Measurements from ENCODE around the gene LTF. TPM values are rescaled to one million over a fixed set of nuclear protein-coding genes. Genes with fewer than 3 reads are reported as not detected.
A peak's percentile ranks its signal among the peaks of the same experiment; 100 is the strongest.

Gene LTF
- total and polyA plus RNA-seq, 4 donors, result 0.36 to 14.7 (median 1.4) TPM

DNA sequence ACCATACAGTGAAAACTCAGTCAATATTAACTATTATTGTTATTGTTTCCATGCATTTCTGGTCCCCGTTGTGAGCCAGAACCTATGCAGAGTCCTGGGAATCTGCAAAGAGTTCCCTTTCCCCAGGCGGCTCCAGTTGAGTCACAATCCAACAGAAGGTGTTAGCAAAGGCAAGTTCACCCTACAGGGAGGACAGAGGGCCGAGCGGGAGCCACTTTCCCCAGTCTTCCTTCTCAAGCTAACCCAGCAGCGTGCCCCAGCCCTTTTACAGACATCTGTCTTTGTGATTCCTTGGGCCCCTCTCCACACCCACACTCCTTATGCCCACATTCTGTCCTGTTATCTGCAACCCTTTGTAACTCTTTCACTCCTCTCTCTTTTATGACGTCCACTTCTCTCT is 13.1 kb upstream of the LTF start:
- H3K27me3 ChIP-seq (ENCODE audit: control insufficient read depth in 4 of 4, insufficient read depth in 4 of 4, low read length in 3 of 4), result no peaks in the 10 kb centered on the region
- no peak overlapping the region for H3K27ac ChIP-seq (ENCODE audit: low read depth in 1 of 2, low read length in 2 of 2)
- no peaks in the 10 kb centered on the region for H3K4me1 ChIP-seq (ENCODE audit: control insufficient read depth in 4 of 4, insufficient read depth in 4 of 4, low read length in 3 of 4)
- DNase-seq (ENCODE audit: low spot score), result no peak
- no peak overlapping the region for H3K4me3 ChIP-seq (ENCODE audit: low read depth in 1 of 3, low read length in 3 of 3)
- no peaks in the 10 kb centered on the region for H3K9me3 ChIP-seq (ENCODE audit: control insufficient read depth in 4 of 4, low read length in 3 of 4)
- WGBS, result 83% methylated on average over 6 of the region's 6 CpGs
- TF ChIP-seq, protein P1, sequence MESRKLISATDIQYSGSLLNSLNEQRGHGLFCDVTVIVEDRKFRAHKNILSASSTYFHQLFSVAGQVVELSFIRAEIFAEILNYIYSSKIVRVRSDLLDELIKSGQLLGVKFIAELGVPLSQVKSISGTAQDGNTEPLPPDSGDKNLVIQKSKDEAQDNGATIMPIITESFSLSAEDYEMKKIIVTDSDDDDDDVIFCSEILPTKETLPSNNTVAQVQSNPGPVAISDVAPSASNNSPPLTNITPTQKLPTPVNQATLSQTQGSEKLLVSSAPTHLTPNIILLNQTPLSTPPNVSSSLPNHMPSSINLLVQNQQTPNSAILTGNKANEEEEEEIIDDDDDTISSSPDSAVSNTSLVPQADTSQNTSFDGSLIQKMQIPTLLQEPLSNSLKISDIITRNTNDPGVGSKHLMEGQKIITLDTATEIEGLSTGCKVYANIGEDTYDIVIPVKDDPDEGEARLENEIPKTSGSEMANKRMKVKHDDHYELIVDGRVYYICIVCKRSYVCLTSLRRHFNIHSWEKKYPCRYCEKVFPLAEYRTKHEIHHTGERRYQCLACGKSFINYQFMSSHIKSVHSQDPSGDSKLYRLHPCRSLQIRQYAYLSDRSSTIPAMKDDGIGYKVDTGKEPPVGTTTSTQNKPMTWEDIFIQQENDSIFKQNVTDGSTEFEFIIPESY (IDR thresholded peaks at IDR 0.05), result no peak
- no peak for TF ChIP-seq EGR1 (IDR thresholded peaks at IDR 0.05; ENCODE audit: low read depth in 2 of 2)
- TF ChIP-seq TAF1 (conservative IDR thresholded peaks at IDR 0.05), result no peak
- no peak for TF ChIP-seq HNF4G (IDR thresholded peaks at IDR 0.05)
- TF ChIP-seq, protein P2, sequence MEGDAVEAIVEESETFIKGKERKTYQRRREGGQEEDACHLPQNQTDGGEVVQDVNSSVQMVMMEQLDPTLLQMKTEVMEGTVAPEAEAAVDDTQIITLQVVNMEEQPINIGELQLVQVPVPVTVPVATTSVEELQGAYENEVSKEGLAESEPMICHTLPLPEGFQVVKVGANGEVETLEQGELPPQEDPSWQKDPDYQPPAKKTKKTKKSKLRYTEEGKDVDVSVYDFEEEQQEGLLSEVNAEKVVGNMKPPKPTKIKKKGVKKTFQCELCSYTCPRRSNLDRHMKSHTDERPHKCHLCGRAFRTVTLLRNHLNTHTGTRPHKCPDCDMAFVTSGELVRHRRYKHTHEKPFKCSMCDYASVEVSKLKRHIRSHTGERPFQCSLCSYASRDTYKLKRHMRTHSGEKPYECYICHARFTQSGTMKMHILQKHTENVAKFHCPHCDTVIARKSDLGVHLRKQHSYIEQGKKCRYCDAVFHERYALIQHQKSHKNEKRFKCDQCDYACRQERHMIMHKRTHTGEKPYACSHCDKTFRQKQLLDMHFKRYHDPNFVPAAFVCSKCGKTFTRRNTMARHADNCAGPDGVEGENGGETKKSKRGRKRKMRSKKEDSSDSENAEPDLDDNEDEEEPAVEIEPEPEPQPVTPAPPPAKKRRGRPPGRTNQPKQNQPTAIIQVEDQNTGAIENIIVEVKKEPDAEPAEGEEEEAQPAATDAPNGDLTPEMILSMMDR (IDR thresholded peaks at IDR 0.05; ENCODE audit: low read depth, low read length, missing input control), result no peak
- TF ChIP-seq, protein P3, sequence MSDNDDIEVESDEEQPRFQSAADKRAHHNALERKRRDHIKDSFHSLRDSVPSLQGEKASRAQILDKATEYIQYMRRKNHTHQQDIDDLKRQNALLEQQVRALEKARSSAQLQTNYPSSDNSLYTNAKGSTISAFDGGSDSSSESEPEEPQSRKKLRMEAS (IDR thresholded peaks at IDR 0.05), result no peak
- TF ChIP-seq RXRA (IDR thresholded peaks at IDR 0.05), result no peak
- H3K36me3 ChIP-seq (ENCODE audit: control insufficient read depth in 4 of 4, insufficient read depth in 3 of 4, low read depth in 1 of 4, low read length in 3 of 4), result no peaks in the 10 kb centered on the region
- no peak overlapping the region for H3K9ac ChIP-seq (ENCODE audit: low read depth in 1 of 2, low read length in 2 of 2)

DNA sequence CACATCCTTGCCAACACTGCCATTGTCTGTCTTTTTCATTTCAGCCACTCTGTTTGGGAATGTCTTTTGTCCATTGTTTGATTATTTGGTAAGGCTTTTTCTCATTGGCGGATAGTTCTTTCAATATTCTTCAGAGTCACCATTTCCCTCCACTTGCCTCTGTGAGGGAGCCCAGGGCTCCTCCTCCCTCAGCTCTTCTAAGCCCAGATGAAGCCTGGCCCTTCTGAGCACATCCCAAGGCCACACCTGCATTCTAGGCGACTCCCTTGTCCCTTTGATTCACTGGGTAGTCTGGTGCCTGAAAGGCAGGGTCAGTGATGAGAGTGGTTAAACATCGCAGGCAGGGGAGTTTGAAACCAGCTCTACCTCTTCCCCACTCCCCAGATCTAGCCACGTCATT is 12.4 kb upstream of the LTF start:
- Histone ChIP-seq H3K27me3 (ENCODE audit: control insufficient read depth in 4 of 4, insufficient read depth in 4 of 4, low read length in 3 of 4) (no peaks in the 10 kb centered on the region), H3K9me3 (ENCODE audit: control insufficient read depth in 4 of 4, low read length in 3 of 4) (no peaks in the 10 kb centered on the region), H3K4me1 (ENCODE audit: control insufficient read depth in 4 of 4, insufficient read depth in 4 of 4, low read length in 3 of 4) (no peaks in the 10 kb centered on the region), H3K36me3 (ENCODE audit: control insufficient read depth in 4 of 4, insufficient read depth in 3 of 4, low read depth in 1 of 4, low read length in 3 of 4) (no peaks in the 10 kb centered on the region), H3K27ac (ENCODE audit: low read depth in 1 of 2, low read length in 2 of 2) (no peak overlapping the region), H3K9ac (ENCODE audit: low read depth in 1 of 2, low read length in 2 of 2) (no peak overlapping the region), H3K4me3 (ENCODE audit: low read depth in 1 of 3, low read length in 3 of 3) (no peak overlapping the region)
- 82% methylated on average over 4 of the region's 4 CpGs for WGBS
- TF ChIP-seq, protein P3 (IDR thresholded peaks at IDR 0.05), result no peak
- no peak for TF ChIP-seq HNF4A (conservative IDR thresholded peaks at IDR 0.05)
- no peak for TF ChIP-seq FOXA2 (IDR thresholded peaks at IDR 0.05)
- TF ChIP-seq, protein P1 (IDR thresholded peaks at IDR 0.05), result no peak
- TF ChIP-seq RAD21 (IDR thresholded peaks at IDR 0.05), result no peak
- no peak for TF ChIP-seq EGR1 (IDR thresholded peaks at IDR 0.05; ENCODE audit: low read depth in 2 of 2)
- no peak for DNase-seq (ENCODE audit: low spot score)

DNA sequence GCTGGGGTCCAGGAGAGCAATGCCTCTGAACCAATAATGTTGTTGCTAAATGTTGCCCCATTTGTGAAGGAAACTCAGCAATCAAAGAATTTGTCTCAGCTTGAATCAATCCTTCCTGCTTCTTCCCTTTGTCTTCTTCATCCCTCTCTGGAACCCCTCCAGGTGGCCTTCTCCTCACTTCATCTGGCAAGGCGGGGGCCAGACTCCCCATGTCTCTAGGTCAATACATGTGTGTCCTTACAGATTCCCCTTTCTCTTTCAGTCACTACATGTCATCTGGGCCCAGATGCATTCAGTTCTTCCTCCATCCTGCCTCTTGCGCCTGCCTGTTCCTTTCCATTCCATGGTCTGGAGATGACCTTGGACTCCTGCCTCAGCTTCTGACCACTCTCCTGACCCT is 8.0 kb upstream of the LTF start:
- no peaks in the 10 kb centered on the region for H3K36me3 ChIP-seq (ENCODE audit: control insufficient read depth in 4 of 4, insufficient read depth in 3 of 4, low read depth in 1 of 4, low read length in 3 of 4)
- H3K4me3 ChIP-seq (ENCODE audit: low read depth in 1 of 3, low read length in 3 of 3), result no peak overlapping the region
- no peaks in the 10 kb centered on the region for H3K4me1 ChIP-seq (ENCODE audit: control insufficient read depth in 4 of 4, insufficient read depth in 4 of 4, low read length in 3 of 4)
- H3K27ac ChIP-seq (ENCODE audit: low read depth in 1 of 2, low read length in 2 of 2), result no peak overlapping the region
- H3K9me3 ChIP-seq (ENCODE audit: control insufficient read depth in 4 of 4, low read length in 3 of 4), result no peaks in the 10 kb centered on the region
- no peak for TF ChIP-seq HNF4A (conservative IDR thresholded peaks at IDR 0.05)
- TF ChIP-seq HNF4G (IDR thresholded peaks at IDR 0.05), result no peak
- DNase-seq (ENCODE audit: low spot score), result peak; percentile 8
- WGBS, result 88% methylated on average over 2 of the region's 2 CpGs
- H3K27me3 ChIP-seq (ENCODE audit: control insufficient read depth in 4 of 4, insufficient read depth in 4 of 4, low read length in 3 of 4), result no peaks in the 10 kb centered on the region
- no peak overlapping the region for H3K9ac ChIP-seq (ENCODE audit: low read depth in 1 of 2, low read length in 2 of 2)
